ENCODE measurements around the gene MACC1. TPM values are rescaled to one million over a fixed set of nuclear protein-coding genes. Genes with fewer than 3 reads are reported as not detected.
A peak's percentile ranks its signal among the peaks of the same experiment; 100 is the strongest.

The MACC1 gene
- total and polyA plus RNA-seq, 9 of the 15 experiments (the other 6 are each of a cell fraction or from before 2014, with no cell fraction given), result 5.9 to 30.2 (median 10.4) TPM

GRCh38 chr7:20217193-20217948 lies at the start of gene MACC1 (continued):
- TF ChIP-seq E2F6 (IDR thresholded peaks at IDR 0.05; ENCODE audit: borderline replicate concordance in 1 of 2, extremely low read depth in 1 of 2, insufficient read depth in 1 of 2, insufficient read length in 1 of 2, low read depth in 1 of 2, low read length in 1 of 2, poor library complexity in 1 of 2, severe bottlenecking in 1 of 2) (no peak), ZNF518B (CRISPR knock-in tag; IDR thresholded peaks at IDR 0.05) (no peak), KLF13 (tag; IDR thresholded peaks at IDR 0.05; ENCODE audit: borderline replicate concordance, low read depth) (0 out of 2 replicates have a peak, but pooled peaks have one; percentile 35), FOXP4 (CRISPR knock-in tag; IDR thresholded peaks at IDR 0.05; ENCODE audit: borderline replicate concordance) (no peak), HLTF (IDR thresholded peaks at IDR 0.05) (no peak), KLF1 (tag; IDR thresholded peaks at IDR 0.05) (no peak), BRCA1 (IDR thresholded peaks at IDR 0.05) (no peak), BRCA1 (CRISPR knock-in tag; IDR thresholded peaks at IDR 0.05) (no peak), MEF2D (tag; conservative IDR thresholded peaks at IDR 0.05; ENCODE audit: low read depth) (no peak), ZNF79 (CRISPR knock-in tag; IDR thresholded peaks at IDR 0.05; ENCODE audit: low read depth) (no peak), ZNF134 (CRISPR knock-in tag; conservative IDR thresholded peaks at IDR 0.05) (no peak), SNRNP70 (optimal IDR thresholded peaks at IDR 0.05; ENCODE audit: low read depth, low read length) (no peak), GTF2B (IDR thresholded peaks at IDR 0.05; ENCODE audit: extremely low read depth, insufficient read length) (no peak), ZNF12 (CRISPR knock-in tag; IDR thresholded peaks at IDR 0.05) (no peak), HIVEP1 (CRISPR knock-in tag; IDR thresholded peaks at IDR 0.05) (no peak), SP2 (IDR thresholded peaks at IDR 0.05; ENCODE audit: extremely low read depth, low read depth, low read length, poor library complexity, severe bottlenecking) (no peak), TFE3 (CRISPR knock-in tag; IDR thresholded peaks at IDR 0.05) (no peak)
